Esophagus squamous epithelium (tissue), 4 donors: ENCODE data around the gene PTPRG.

Experiments
- CTCF ChIP-seq, 6 experiments: fragments of 450-650 bp in 4 of 6; fragments of 200-600 bp in 2 of 6; sonication (generic) in 2 of 6; IDR thresholded peaks; one replicate each; pipeline ENCODE4 v1.5.1; 2016 to 2019; ENCODE audit warnings: antibody characterized with exemption in 6 of 6, mild to moderate bottlenecking in 4 of 6, moderate library complexity in 4 of 6
- POLR2A ChIP-seq, 4 donors: fragments of 450-650 bp; IDR thresholded peaks; one replicate each; pipeline ENCODE4 v1.6.1; 2017; ENCODE audit warnings: antibody characterized with exemption in 4 of 4, mild to moderate bottlenecking in 4 of 4, moderate library complexity in 3 of 4

GRCh38 chr3:61780455-61781228 is 219.3 kb downstream of the PTPRG start:
- TF ChIP-seq CTCF (IDR thresholded peaks at IDR 0.05) (no peak), POLR2A (IDR thresholded peaks at IDR 0.05) (no peak)
